H1 (cell line): ENCODE data around the gene PRRG1. TPM values are rescaled to one million over a fixed set of nuclear protein-coding genes. Genes with fewer than 3 reads are reported as not detected.

Source experiments
- CTCF ChIA-PET: fragments of 300-600 bp; sonication (Branson Sonifier 250); formaldehyde crosslinking; loops from one replicate; lab custom pipeline; 2021; ENCODE audit not compliant: partially characterized antibody; lab: Charles Lee
- POLR2A ChIA-PET: fragments of 300-600 bp; sonication (Branson Sonifier 250); formaldehyde crosslinking; loops from one replicate; lab custom pipeline; 2021; ENCODE audit warnings: inconsistent platforms; ENCODE audit not compliant: partially characterized antibody; lab: Charles Lee
- DNase-seq, 2 experiments: peaks; one replicate each; pipeline versions ENCODE4 v3.0.0 to v3.0.0-alpha.2; 2010 to 2022; ENCODE audit warnings: low spot score in 2 of 2, low read depth in 1 of 2, mixed read lengths in 1 of 2
- FAIRE-seq: peaks from 2 replicates; lab custom pipeline; 2011; peaks lifted over from hg19 to GRCh38; lab: Jason Lieb, UNC
- H2AFZ ChIP-seq: 2 replicates; pipeline ENCODE4 v1.8.1; 2012; ENCODE audit warnings: low read length, inconsistent platforms
- H2AK5ac ChIP-seq: 2 replicates; pipeline ENCODE4 v1.6.1; 2013; ENCODE audit warnings: low read depth, low read length
- H2BK120ac ChIP-seq: replicated peaks from 2 replicates; pipeline ENCODE3; 2013; ENCODE audit warnings: low read depth, low read length, inconsistent platforms
- H2BK12ac ChIP-seq: 2 replicates; pipeline ENCODE4 v1.6.1; 2013; ENCODE audit warnings: low read depth, low read length
- H2BK15ac ChIP-seq: 2 replicates; pipeline ENCODE4 v1.6.1; 2013; ENCODE audit warnings: low read length
- H2BK20ac ChIP-seq: 2 replicates; pipeline ENCODE4 v1.6.1; 2013; ENCODE audit warnings: low read length
- H2BK5ac ChIP-seq: 2 replicates; pipeline ENCODE4 v1.6.1; 2013; ENCODE audit warnings: low read depth, low read length
- H3K14ac ChIP-seq: 2 replicates; pipeline ENCODE4 v1.6.1; 2013; ENCODE audit warnings: inconsistent platforms; ENCODE audit not compliant: insufficient read length
- H3K18ac ChIP-seq: 2 replicates; pipeline ENCODE4 v1.6.1; 2013; ENCODE audit warnings: low read length; ENCODE audit errors: extremely low read depth
- H3K23ac ChIP-seq: 2 replicates; pipeline ENCODE4 v1.6.1; 2013; ENCODE audit warnings: inconsistent platforms; ENCODE audit not compliant: insufficient read length
- H3K23me2 ChIP-seq: 2 replicates; pipeline ENCODE4 v1.6.1; 2013; ENCODE audit warnings: low read depth, low read length
- H3K27ac ChIP-seq: 2 replicates; pipeline ENCODE4 v1.6.1; 2011; ENCODE audit warnings: low read depth, low read length, inconsistent platforms
- H3K27me3 ChIP-seq, 4 experiments: replicated peaks in 1 of 4; 1 replicate in 1 of 4; 2 replicates in 3 of 4; pipeline versions ENCODE4 v1.6.1 to v1.8.1; 2011 to 2013; ENCODE audit warnings: low read length in 3 of 4, mild to moderate bottlenecking in 3 of 4, inconsistent platforms in 2 of 4, mixed read lengths in 2 of 4, moderate library complexity in 1 of 4; ENCODE audit not compliant: control insufficient read depth in 3 of 4, insufficient read depth in 3 of 4; ENCODE audit errors: extremely low read depth in 1 of 4
- H3K36me3 ChIP-seq, 4 experiments: 2 replicates each; pipeline versions ENCODE4 v1.6.1 to v1.8.1; 2011 to 2013; ENCODE audit warnings: mild to moderate bottlenecking in 4 of 4, low read length in 3 of 4, moderate library complexity in 2 of 4, control low read depth in 1 of 4, inconsistent platforms in 1 of 4; ENCODE audit not compliant: insufficient read depth in 4 of 4, control insufficient read depth in 2 of 4
- H3K4ac ChIP-seq: replicated peaks from 2 replicates; pipeline ENCODE3; 2013; ENCODE audit warnings: low read length, low read depth, mixed read lengths, inconsistent platforms; ENCODE audit not compliant: insufficient read length
- H3K4me1 ChIP-seq, 4 experiments: replicated peaks in 1 of 4; 1 replicate in 1 of 4; 2 replicates in 3 of 4; pipeline versions ENCODE4 v1.6.1 to v1.8.1; 2011 to 2013; ENCODE audit warnings: low read length in 3 of 4, inconsistent platforms in 2 of 4, mixed read lengths in 1 of 4; ENCODE audit not compliant: insufficient read depth in 4 of 4, control insufficient read depth in 3 of 4
- H3K4me2 ChIP-seq, 2 experiments: 2 replicates each; pipeline versions ENCODE4 v1.6.1 to v1.8.1; 2011 to 2013; ENCODE audit warnings: low read depth in 2 of 2, low read length in 2 of 2, control low read depth in 1 of 2, inconsistent platforms in 1 of 2, mild to moderate bottlenecking in 1 of 2; ENCODE audit not compliant: insufficient read depth in 1 of 2
- H3K4me3 ChIP-seq, 4 experiments: fragments of 200-600, 300-600 bp in 1 of 4; sonication (generic), shearing (Covaris generic), sonication (Bioruptor Twin) in 1 of 4; 2 replicates each; pipeline versions ENCODE4 v1.5.1 to v1.8.1; 2011 to 2016; ENCODE audit warnings: low read length in 4 of 4, low read depth in 3 of 4, control low read depth in 2 of 4, inconsistent platforms in 2 of 4, mild to moderate bottlenecking in 2 of 4, mixed read lengths in 1 of 4, moderate library complexity in 1 of 4; ENCODE audit not compliant: insufficient read depth in 2 of 4; ENCODE audit errors: extremely low read depth in 1 of 4
- H3K56ac ChIP-seq: replicated peaks from 2 replicates; pipeline ENCODE3; 2013; ENCODE audit warnings: low read depth, mild to moderate bottlenecking, mixed read lengths, low read length, inconsistent platforms; ENCODE audit not compliant: insufficient read length
- H3K79me1 ChIP-seq: 2 replicates; pipeline ENCODE4 v1.6.1; 2013; ENCODE audit warnings: low read depth, low read length, control low read depth
- H3K79me2 ChIP-seq, 2 experiments: 2 replicates each; pipeline versions ENCODE4 v1.6.1 to v1.8.1; 2012 to 2013; ENCODE audit warnings: low read length in 2 of 2, mild to moderate bottlenecking in 2 of 2, inconsistent platforms in 1 of 2; ENCODE audit not compliant: insufficient read depth in 2 of 2, control insufficient read depth in 1 of 2
- H3K9ac ChIP-seq, 4 experiments: replicated peaks in 1 of 4; 1 replicate in 1 of 4; 2 replicates in 3 of 4; pipeline versions ENCODE4 v1.6.1 to v1.8.1; 2011 to 2013; ENCODE audit warnings: low read depth in 3 of 4, low read length in 3 of 4, control low read depth in 2 of 4, mild to moderate bottlenecking in 2 of 4, moderate library complexity in 2 of 4, inconsistent platforms in 1 of 4; ENCODE audit errors: extremely low read depth in 1 of 4
- H3K9me3 ChIP-seq, 2 experiments: 2 replicates each; pipeline versions ENCODE4 v1.6.1 to v1.8.1; 2012 to 2013; ENCODE audit warnings: mild to moderate bottlenecking in 2 of 2, moderate library complexity in 2 of 2, control low read depth in 1 of 2, inconsistent platforms in 1 of 2, low read depth in 1 of 2, low read length in 1 of 2, mixed read lengths in 1 of 2; ENCODE audit not compliant: insufficient read depth in 2 of 2
- H4K20me1 ChIP-seq, 2 experiments: replicated peaks in 1 of 2; 2 replicates each; pipeline versions ENCODE3 to v1.8.1; 2011 to 2013; ENCODE audit warnings: inconsistent platforms in 2 of 2, low read length in 2 of 2, mild to moderate bottlenecking in 1 of 2; ENCODE audit not compliant: insufficient read depth in 2 of 2, control insufficient read depth in 1 of 2
- H4K5ac ChIP-seq: 2 replicates; pipeline ENCODE4 v1.6.1; 2013; ENCODE audit warnings: low read length, low read depth, mixed read lengths, inconsistent platforms; ENCODE audit not compliant: insufficient read length
- H4K8ac ChIP-seq: 2 replicates; pipeline ENCODE4 v1.8.0; 2013; ENCODE audit warnings: mild to moderate bottlenecking, moderate library complexity, low read length, inconsistent platforms; ENCODE audit not compliant: insufficient read depth; ENCODE audit errors: extremely low read depth
- H4K91ac ChIP-seq: replicated peaks from 2 replicates; pipeline ENCODE3; 2013; ENCODE audit warnings: low read length, mixed read lengths, inconsistent platforms; ENCODE audit not compliant: insufficient read length
- ASH2L ChIP-seq: fragments of 200-600, 300-600 bp; sonication (generic); IDR thresholded peaks from one replicate; pipeline ENCODE4 v1.7.1; 2017; ENCODE audit warnings: low read length
- BRCA1 ChIP-seq: IDR thresholded peaks from 2 replicates; pipeline ENCODE4 v1.6.1; 2012; ENCODE audit warnings: low read depth, low read length, improper control_type of control experiment
- E2F6 ChIP-seq: IDR thresholded peaks from 2 replicates; pipeline ENCODE4 v1.6.1; 2012; ENCODE audit warnings: inconsistent platforms
- EGR1 ChIP-seq: IDR thresholded peaks from 2 replicates; pipeline ENCODE4 v1.6.1; 2011; ENCODE audit warnings: low read depth, low read length, borderline replicate concordance
- EP300 ChIP-seq, 2 experiments: IDR thresholded peaks; 1 replicate in 1 of 2; 2 replicates in 1 of 2; pipeline ENCODE4 v1.6.1; 2011 to 2012; ENCODE audit warnings: low read depth in 2 of 2, low read length in 2 of 2, mild to moderate bottlenecking in 2 of 2, borderline replicate concordance in 1 of 2, inconsistent platforms in 1 of 2, moderate library complexity in 1 of 2
- EZH2 ChIP-seq: fragments of 200-600 bp; sonication (generic); IDR thresholded peaks from 2 replicates; pipeline ENCODE4 v1.7.1; 2012; ENCODE audit warnings: low read depth, mild to moderate bottlenecking, moderate library complexity, low read length, inconsistent platforms; ENCODE audit not compliant: severe bottlenecking
- JUND ChIP-seq: IDR thresholded peaks from 2 replicates; pipeline ENCODE4 v1.6.1; 2011; ENCODE audit warnings: mild to moderate bottlenecking, improper control_type of control experiment, low read length
- MAFK ChIP-seq: IDR thresholded peaks from 2 replicates; pipeline ENCODE4 v1.6.1; 2012; ENCODE audit warnings: low read depth, mild to moderate bottlenecking, improper control_type of control experiment, low read length
- POLR2AphosphoS5 ChIP-seq: IDR thresholded peaks from 2 replicates; pipeline ENCODE4 v1.6.1; 2011; ENCODE audit warnings: low read depth, low read length
- SIRT6 ChIP-seq: IDR thresholded peaks from one replicate; pipeline ENCODE4 v1.7.1; 2012; ENCODE audit warnings: low read length, inconsistent platforms
- SP2 ChIP-seq: IDR thresholded peaks from 2 replicates; pipeline ENCODE4 v1.6.1; 2012; ENCODE audit warnings: mild to moderate bottlenecking, low read length, inconsistent platforms
- WGBS, 2 experiments: shearing (Covaris generic) in 1 of 2; methylation state at CpG; one replicate each; pipeline versions ENCODE4 v1.1.6 to v1.1.7; 2013 to 2015; ENCODE audit warnings: low lambda C conversion rate in 2 of 2, mixed read lengths in 2 of 2, inconsistent platforms in 1 of 2, low coverage in 1 of 2, missing lambda C conversion rate in 1 of 2; ENCODE audit not compliant: insufficient replicate concordance in 2 of 2, insufficient coverage in 1 of 2, insufficient read length in 1 of 2; ENCODE audit errors: extremely low coverage in 1 of 2, missing lambda C conversion rate in 1 of 2; 5-methylcytosine and 5-hydroxymethylcytosine counted together
- polyA plus RNA-seq, 7 experiments: library from polyadenylated mRNA; depleted of rRNA in 3 of 7; stranded (reverse) in 5 of 7; unstranded in 2 of 7; fragments of >200 nt in 5 of 7; fragments of 200-250 nt in 2 of 7; gene quantifications; 1 replicate in 5 of 7; 2 replicates in 1 of 7; 4 replicates in 1 of 7; pipeline versions ENCODE4 v1.2.1 to v1.2.3, GENCODE V29; 2011 to 2013; ENCODE audit warnings: missing spikeins in 2 of 7, mixed read lengths in 2 of 7
- total RNA-seq: library from RNA; stranded (reverse); fragmentation: NEBNext Ultra II Directional; extraction: Animal tissue kit (Norgen Biotek cat#: 25700); gene quantifications from 2 replicates; pipeline ENCODE4 v1.2.1, GENCODE V29; 2021

The PRRG1 gene
- total and polyA plus RNA-seq, 2 of the 8 experiments (the other 6 are each of a cell fraction or from before 2014, with no cell fraction given) = 10.2 to 10.5 TPM

GRCh38 chrX:37437160-37437559, 88.0 kb downstream of the PRRG1 start:
- Histone ChIP-seq H3K4ac (no peak overlapping the region), H3K27ac (no peak overlapping the region), H2BK120ac (no peak overlapping the region), H3K9me3 (no peaks in the 10 kb centered on the region), H3K79me1 (no peaks in the 10 kb centered on the region), H2BK12ac (no peak overlapping the region), H4K91ac (no peak overlapping the region), H3K23me2 (no peaks in the 10 kb centered on the region), H3K18ac (no peak overlapping the region), H2BK20ac (no peak overlapping the region), H3K23ac (no peak overlapping the region), H3K14ac (no peak overlapping the region), H2BK5ac (no peak overlapping the region), H2AFZ (no peak overlapping the region), H4K5ac (no peak overlapping the region), H4K20me1 (no peaks in the 10 kb centered on the region), H2AK5ac (no peak overlapping the region), H2BK15ac (no peak overlapping the region), H3K36me3 (no peaks in the 10 kb centered on the region), H3K4me3 (no peak overlapping the region), H3K4me2 (no peak overlapping the region), H3K56ac (no peak overlapping the region), H3K79me2 (no peaks in the 10 kb centered on the region), H3K4me1 (no peaks in the 10 kb centered on the region), H3K9ac (no peak overlapping the region), H4K8ac (no peak overlapping the region), H3K27me3 (no peaks in the 10 kb centered on the region)
- WGBS, 2 experiments = 75% methylated on average over 1 of the region's 1 CpG; no CpG with 5 or more reads in 1 of the 2 experiments
- POLR2A ChIA-PET = no interaction called here
- TF ChIP-seq SP2 (no peak), E2F6 (no peak), POLR2AphosphoS5 (no peak), EGR1 (no peak), SIRT6 (no peak), JUND (no peak), MAFK (no peak), EZH2 (no peak), BRCA1 (no peak), ASH2L (no peak), EP300 (IDR thresholded peaks at IDR 0.05; ENCODE audit: borderline replicate concordance in 1 of 2, low read depth in 2 of 2, low read length in 2 of 2) (no peak)
- DNase-seq = no peak
- CTCF ChIA-PET = no interaction called here
- FAIRE-seq = no peak
